ENCODE data around the gene SHISA7. TPM values are rescaled to one million over a fixed set of nuclear protein-coding genes. Genes with fewer than 3 reads are reported as not detected.

Gene SHISA7
- total RNA-seq (2022) (not detected in 2 replicates), Bru-seq, nascent RNA (not detected), BruChase-seq, experiment 1, labeled RNA remaining after a 2-hour chase (not detected), BruChase-seq, experiment 2, labeled RNA remaining after a 6-hour chase (not detected)
- long read RNA-seq = 0 reads

GRCh38 chr19:55443045-55443823 is at the start of gene SHISA7:
SHISA7 (minus strand) TSS chr19:55443300; CDS start chr19:55442863, 437 bp downstream.
- Mint-ChIP-seq H3K36me3 (ENCODE audit: insufficient read depth, unreplicated experiment) (peaks cover 7% of the 10 kb centered on the region), H3K27ac (ENCODE audit: unreplicated experiment) (no peak within 1 kb of the TSS), H3K4me3 (ENCODE audit: unreplicated experiment) (peak within 1 kb of the TSS; percentile 6), H3K4me1 (ENCODE audit: low read depth, unreplicated experiment) (no peaks in the 10 kb centered on the region), H3K27me3 (ENCODE audit: insufficient read depth, unreplicated experiment) (peaks cover 41% of the 10 kb centered on the region), H3K9me3 (ENCODE audit: unreplicated experiment) (no peaks in the 10 kb centered on the region)
- TF ChIP-seq CTCF (IDR thresholded peaks at IDR 0.05; ENCODE audit: insufficient read depth in 1 of 2, low read depth in 1 of 2, low read length in 1 of 2, severe bottlenecking in 1 of 2, unreplicated experiment in 1 of 2) = no peak
- ChIA-PET POLR2A (interaction anchor here (0.5 kb wide), 1 partner anchor 61 kb away, joined by 3 read pairs; no protein-coding TSS in a partner anchor), CTCF (no interaction called here)
- peaks cover 11% of the 10 kb centered on the region; the same call in 1 of the 2 replicates for H3K4me1 ChIP-seq
- no peak for DNase-seq
- H3K27me3 ChIP-seq (replicated peaks; ENCODE audit: control insufficient read depth, insufficient read depth, low read length) = peaks cover 10% of the 10 kb centered on the region
- BruUV-seq (replicated peaks) = no TSS peak
- intact Hi-C loops (cut with micrococcal nuclease; ENCODE audit: unreplicated experiment) = no loop called here
- 0 out of 2 replicates have a peak, but pooled peaks cover 3% of the 10 kb centered on the region for H3K9me3 ChIP-seq
- no peaks in the 10 kb centered on the region for H3K36me3 ChIP-seq (ENCODE audit: control insufficient read depth, insufficient read depth, low read length)
- H3K4me3 ChIP-seq (ENCODE audit: low read depth, low read length) = no peak within 1 kb of the TSS

DNA sequence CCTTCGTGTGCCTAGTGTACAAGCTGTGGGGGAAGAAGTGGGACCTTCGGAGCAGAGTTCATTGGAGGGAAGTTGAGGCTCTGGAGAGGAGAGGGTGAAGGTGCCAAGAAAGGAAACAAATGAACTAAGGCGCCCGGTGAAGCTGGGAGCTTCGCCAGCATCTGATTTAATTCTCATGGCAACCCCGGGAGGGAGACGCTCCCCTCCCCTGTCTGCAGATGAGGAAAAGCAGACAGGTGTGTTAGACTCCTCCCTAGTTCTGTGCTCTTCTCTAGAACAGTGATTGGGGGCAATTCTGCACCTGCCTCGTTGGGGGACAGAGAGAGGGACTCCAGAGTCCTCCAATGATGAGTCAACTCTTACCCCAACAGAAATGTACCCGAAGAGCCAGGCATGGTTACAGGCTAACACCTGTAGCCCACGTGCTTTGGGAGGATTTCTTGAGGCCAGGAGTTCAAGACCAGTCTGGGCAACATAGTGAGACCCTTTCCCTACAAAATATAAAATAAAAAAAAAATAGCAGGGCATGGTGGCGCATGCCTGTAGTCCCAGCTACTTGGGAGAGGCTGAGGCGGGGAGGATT is 49.4 kb upstream of the SHISA7 start:
- ChIA-PET POLR2A (no interaction called here), CTCF (interaction anchor here (1.5 kb wide), 1 partner anchor 11 kb away, joined by 5 read pairs; no protein-coding TSS in a partner anchor)
- no peak overlapping the region for H3K4me3 ChIP-seq (ENCODE audit: low read depth, low read length)
- no peaks in the 10 kb centered on the region for H3K36me3 ChIP-seq (ENCODE audit: control insufficient read depth, insufficient read depth, low read length)
- H3K27me3 ChIP-seq (replicated peaks; ENCODE audit: control insufficient read depth, insufficient read depth, low read length) = no peaks in the 10 kb centered on the region
- no peaks in the 10 kb centered on the region for H3K9me3 Mint-ChIP-seq (ENCODE audit: unreplicated experiment)
- no peak for DNase-seq
- no peaks in the 10 kb centered on the region for H3K27me3 Mint-ChIP-seq (ENCODE audit: insufficient read depth, unreplicated experiment)
- no peak for TF ChIP-seq CTCF (IDR thresholded peaks at IDR 0.05; ENCODE audit: insufficient read depth in 1 of 2, low read depth in 1 of 2, low read length in 1 of 2, severe bottlenecking in 1 of 2, unreplicated experiment in 1 of 2)
- peaks cover 17% of the 10 kb centered on the region for H3K36me3 Mint-ChIP-seq (ENCODE audit: insufficient read depth, unreplicated experiment)
- no peak overlapping the region for H3K4me3 Mint-ChIP-seq (ENCODE audit: unreplicated experiment)
- H3K4me1 Mint-ChIP-seq (ENCODE audit: low read depth, unreplicated experiment) = peaks cover 7% of the 10 kb centered on the region
- H3K9me3 ChIP-seq = no peaks in the 10 kb centered on the region
- intact Hi-C loops (cut with micrococcal nuclease; ENCODE audit: unreplicated experiment) = no loop called here
- H3K4me1 ChIP-seq = peaks cover 7% of the 10 kb centered on the region; the same call in 1 of the 2 replicates
- no TSS peak for BruUV-seq (replicated peaks)
- no peak overlapping the region for H3K27ac Mint-ChIP-seq (ENCODE audit: unreplicated experiment)

DNA sequence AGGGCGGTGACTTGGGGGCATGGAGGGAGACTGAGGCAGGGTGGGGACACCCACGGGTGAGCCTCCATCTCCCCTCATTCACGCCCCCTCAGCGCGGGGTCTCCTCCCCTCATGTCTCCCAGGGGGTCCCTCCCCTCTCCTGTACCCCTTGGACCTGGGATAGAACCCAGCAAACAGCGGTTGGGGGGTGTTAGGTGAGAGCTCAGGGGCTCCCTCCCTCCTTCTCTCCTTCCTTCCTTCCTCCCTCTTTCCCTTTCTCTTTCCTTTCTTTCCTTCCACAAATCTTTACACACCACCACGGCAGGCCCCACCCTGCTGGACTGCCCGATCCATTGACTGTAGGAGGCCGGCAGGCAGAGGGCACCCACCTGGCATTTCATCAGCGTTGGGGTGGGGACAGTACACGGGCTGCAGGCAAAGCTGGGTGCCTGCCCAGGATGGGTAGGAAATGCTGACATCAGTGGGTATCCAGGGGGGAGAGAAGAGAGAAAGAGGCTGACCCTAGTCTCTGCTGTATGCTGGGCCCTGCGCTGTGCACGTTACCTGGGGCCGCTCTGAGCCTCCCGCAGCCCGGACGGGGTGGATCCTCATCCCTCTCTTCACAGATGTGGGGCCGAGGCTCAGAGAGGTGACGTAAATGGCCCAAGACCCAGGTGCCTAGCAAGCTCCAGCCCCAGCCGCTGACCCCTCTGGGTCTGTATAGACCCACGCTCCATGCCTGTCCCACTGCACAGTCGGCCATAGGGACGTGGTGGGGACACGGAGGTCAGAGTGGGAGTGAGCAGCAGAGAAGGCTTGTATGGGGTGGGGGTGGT is 48.7 kb upstream of the SHISA7 start:
- intact Hi-C loops (cut with micrococcal nuclease; ENCODE audit: unreplicated experiment) = no loop called here
- ChIA-PET POLR2A (no interaction called here), CTCF (interaction anchor here (0.6 to 1.5 kb wide), 3 partner anchors 12 to 30 kb away, joined by 3 to 5 read pairs (median 3); partner anchors contain the start of genes ISOC2 and ZNF628)
- Histone ChIP-seq H3K27me3 (replicated peaks; ENCODE audit: control insufficient read depth, insufficient read depth, low read length) (no peaks in the 10 kb centered on the region), H3K36me3 (ENCODE audit: control insufficient read depth, insufficient read depth, low read length) (no peaks in the 10 kb centered on the region), H3K9me3 (no peaks in the 10 kb centered on the region), H3K4me3 (ENCODE audit: low read depth, low read length) (no peak overlapping the region), H3K4me1 (peaks cover 7% of the 10 kb centered on the region; the same call in 1 of the 2 replicates)
- Mint-ChIP-seq H3K27me3 (ENCODE audit: insufficient read depth, unreplicated experiment) (no peaks in the 10 kb centered on the region), H3K4me1 (ENCODE audit: low read depth, unreplicated experiment) (peaks cover 7% of the 10 kb centered on the region), H3K4me3 (ENCODE audit: unreplicated experiment) (no peak overlapping the region), H3K27ac (ENCODE audit: unreplicated experiment) (no peak overlapping the region), H3K36me3 (ENCODE audit: insufficient read depth, unreplicated experiment) (peaks cover 17% of the 10 kb centered on the region), H3K9me3 (ENCODE audit: unreplicated experiment) (no peaks in the 10 kb centered on the region)
- BruUV-seq (replicated peaks) = no TSS peak
- no peak for TF ChIP-seq CTCF (IDR thresholded peaks at IDR 0.05; ENCODE audit: insufficient read depth in 1 of 2, low read depth in 1 of 2, low read length in 1 of 2, severe bottlenecking in 1 of 2, unreplicated experiment in 1 of 2)
- DNase-seq = no peak
